Osteocyte (in vitro differentiated cells): ENCODE measurements around the gene LMBR1. TPM values are rescaled to one million over a fixed set of nuclear protein-coding genes. Genes with fewer than 3 reads are reported as not detected.
"Not testable (repeated sequence)": the region's sequence is repeated elsewhere in the genome, so short reads cannot be mapped to it uniquely, and the experiment has no call there.

Experiments
- DNase-seq: peaks from one replicate; pipeline ENCODE4 v3.0.0; 2021; ENCODE audit warnings: mixed read lengths; ENCODE audit not compliant: unreplicated experiment; ENCODE audit errors: extremely low spot score
- H3K27ac Mint-ChIP-seq: one replicate; pipeline ENCODE4 v1.8.0; 2021; ENCODE audit warnings: mild to moderate bottlenecking, mixed read lengths; ENCODE audit not compliant: unreplicated experiment
- H3K27me3 Mint-ChIP-seq: one replicate; pipeline ENCODE4 v1.8.0; 2021; ENCODE audit warnings: mixed read lengths; ENCODE audit not compliant: unreplicated experiment
- H3K36me3 Mint-ChIP-seq: one replicate; pipeline ENCODE4 v1.8.0; 2021; ENCODE audit warnings: mixed read lengths; ENCODE audit not compliant: unreplicated experiment
- H3K4me1 Mint-ChIP-seq: one replicate; pipeline ENCODE4 v1.8.0; 2021; ENCODE audit warnings: mixed read lengths; ENCODE audit not compliant: unreplicated experiment
- H3K4me3 Mint-ChIP-seq: one replicate; pipeline ENCODE4 v1.8.0; 2021; ENCODE audit warnings: mild to moderate bottlenecking, moderate library complexity, mixed read lengths; ENCODE audit not compliant: unreplicated experiment
- H3K9me3 Mint-ChIP-seq: one replicate; pipeline ENCODE4 v1.8.0; 2021; ENCODE audit warnings: mixed read lengths; ENCODE audit not compliant: unreplicated experiment
- total RNA-seq: library from RNA; stranded (reverse); gene quantifications from 2 replicates; pipeline ENCODE4 v1.2.1, GENCODE V29; 2021
- TF ChIP-seq, protein P1 (sequence below): fragments of 200-600 bp; sonication (generic); IDR thresholded peaks from 2 replicates; pipeline ENCODE4 v1.5.0; 2021; ENCODE audit warnings: antibody characterized with exemption, mild to moderate bottlenecking, moderate library complexity

The LMBR1 gene
- total RNA-seq, 1 donor from 2014 or later, result 55.8 TPM

DNA sequence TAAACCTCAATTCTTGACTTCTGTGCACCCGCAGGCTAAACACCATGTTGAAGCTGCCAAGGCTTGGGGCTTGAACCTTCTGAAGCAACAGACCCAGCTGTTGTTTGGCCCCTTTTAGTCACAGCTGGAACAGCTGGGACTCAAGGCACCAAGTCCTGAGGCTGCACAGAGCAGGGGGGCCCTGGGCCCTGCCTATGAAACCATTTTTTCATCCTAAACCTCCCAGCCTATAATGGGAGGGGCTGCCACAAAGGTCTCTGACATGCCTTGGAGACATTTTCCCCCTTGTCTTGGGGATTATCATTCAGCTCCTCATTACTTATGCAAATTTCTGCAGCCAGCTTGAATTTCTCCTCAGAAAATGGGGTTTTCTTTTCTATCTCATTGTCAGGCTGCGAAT lies 31.8 kb downstream of the LMBR1 start:
- TF ChIP-seq, protein P1, sequence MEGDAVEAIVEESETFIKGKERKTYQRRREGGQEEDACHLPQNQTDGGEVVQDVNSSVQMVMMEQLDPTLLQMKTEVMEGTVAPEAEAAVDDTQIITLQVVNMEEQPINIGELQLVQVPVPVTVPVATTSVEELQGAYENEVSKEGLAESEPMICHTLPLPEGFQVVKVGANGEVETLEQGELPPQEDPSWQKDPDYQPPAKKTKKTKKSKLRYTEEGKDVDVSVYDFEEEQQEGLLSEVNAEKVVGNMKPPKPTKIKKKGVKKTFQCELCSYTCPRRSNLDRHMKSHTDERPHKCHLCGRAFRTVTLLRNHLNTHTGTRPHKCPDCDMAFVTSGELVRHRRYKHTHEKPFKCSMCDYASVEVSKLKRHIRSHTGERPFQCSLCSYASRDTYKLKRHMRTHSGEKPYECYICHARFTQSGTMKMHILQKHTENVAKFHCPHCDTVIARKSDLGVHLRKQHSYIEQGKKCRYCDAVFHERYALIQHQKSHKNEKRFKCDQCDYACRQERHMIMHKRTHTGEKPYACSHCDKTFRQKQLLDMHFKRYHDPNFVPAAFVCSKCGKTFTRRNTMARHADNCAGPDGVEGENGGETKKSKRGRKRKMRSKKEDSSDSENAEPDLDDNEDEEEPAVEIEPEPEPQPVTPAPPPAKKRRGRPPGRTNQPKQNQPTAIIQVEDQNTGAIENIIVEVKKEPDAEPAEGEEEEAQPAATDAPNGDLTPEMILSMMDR, result no peak

DNA sequence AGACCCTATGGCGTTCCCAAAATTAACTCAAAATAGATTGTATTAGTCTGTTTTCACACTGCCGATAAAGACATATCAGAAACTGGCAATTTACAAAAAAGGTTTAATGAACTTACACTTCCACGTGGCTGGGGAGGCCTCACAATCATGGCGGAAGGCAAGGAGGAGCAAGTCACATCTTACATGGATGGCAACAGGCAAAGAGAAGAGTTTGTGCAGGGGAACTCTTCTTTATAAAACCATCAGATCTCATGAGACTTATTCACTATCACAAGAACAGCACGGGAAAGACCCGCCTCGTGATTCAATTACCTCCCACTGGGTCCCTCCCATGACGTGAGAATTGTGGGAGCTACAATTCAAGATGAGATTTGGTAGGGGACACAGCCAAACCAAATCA lies 32.9 kb downstream of the LMBR1 start:
- not testable (repeated sequence) for DNase-seq, H3K4me1 Mint-ChIP-seq, H3K27me3 Mint-ChIP-seq, H3K27ac Mint-ChIP-seq, H3K4me3 Mint-ChIP-seq
- peaks cover 36% of the 10 kb centered on the region for H3K36me3 Mint-ChIP-seq
- H3K9me3 Mint-ChIP-seq, result peaks cover 39% of the 10 kb centered on the region

More for the DNA sequence above, 31.8 kb downstream of the LMBR1 start:
- Mint-ChIP-seq H3K36me3 (peaks cover 36% of the 10 kb centered on the region), H3K9me3 (peaks cover 34% of the 10 kb centered on the region), H3K27ac (no peak overlapping the region), H3K4me3 (no peak overlapping the region), H3K4me1 (no peaks in the 10 kb centered on the region), H3K27me3 (no peaks in the 10 kb centered on the region)
- DNase-seq, result no peak

DNA sequence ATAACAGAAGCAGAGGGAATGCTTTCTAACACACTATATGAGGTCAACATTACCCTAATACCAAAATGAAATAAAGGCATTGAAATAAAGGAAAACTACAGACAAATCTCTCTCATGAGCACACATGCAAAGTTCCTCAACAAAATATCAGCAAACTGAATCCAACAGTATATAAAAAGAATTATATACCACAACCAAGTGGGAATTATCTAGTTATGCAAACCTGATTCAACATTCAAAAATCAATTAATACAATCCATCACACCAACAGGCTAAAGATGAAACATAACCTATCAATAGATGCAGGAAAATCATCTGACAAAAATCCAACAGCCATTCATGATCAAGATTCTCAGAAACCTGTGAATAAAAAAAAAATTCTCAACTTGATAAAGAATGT lies 34.5 kb downstream of the LMBR1 start:
- H3K4me3 Mint-ChIP-seq, result no peak overlapping the region
- H3K27ac Mint-ChIP-seq, result no peak overlapping the region
- H3K27me3 Mint-ChIP-seq, result no peaks in the 10 kb centered on the region
- H3K9me3 Mint-ChIP-seq, result peaks cover 45% of the 10 kb centered on the region
- no peak for DNase-seq
- H3K36me3 Mint-ChIP-seq, result peaks cover 38% of the 10 kb centered on the region
- TF ChIP-seq, protein P1, result no peak
- H3K4me1 Mint-ChIP-seq, result no peaks in the 10 kb centered on the region

DNA sequence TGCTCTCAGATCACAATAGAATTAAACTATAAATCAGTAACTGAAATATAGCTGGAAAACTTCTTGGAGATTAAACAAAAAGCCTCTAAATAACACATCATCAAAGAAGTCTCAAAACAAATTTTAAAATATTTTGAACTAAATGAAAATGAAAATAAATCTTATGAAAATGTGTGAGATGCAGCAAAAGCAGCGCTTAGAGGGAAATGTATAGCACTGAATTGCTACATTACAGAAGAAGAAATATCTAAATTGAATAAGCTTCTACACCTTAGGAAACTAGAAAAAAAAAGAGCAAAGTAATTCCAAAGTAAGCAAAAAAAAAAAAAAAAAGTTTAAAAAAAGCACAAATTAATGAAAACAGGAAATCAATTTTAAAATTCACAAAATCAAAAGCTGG lies 35.2 kb downstream of the LMBR1 start:
- no peak overlapping the region for H3K4me3 Mint-ChIP-seq
- H3K9me3 Mint-ChIP-seq, result peaks cover 45% of the 10 kb centered on the region
- no peak for DNase-seq
- TF ChIP-seq, protein P1, result no peak
- H3K27me3 Mint-ChIP-seq, result no peaks in the 10 kb centered on the region
- H3K4me1 Mint-ChIP-seq, result peaks cover 4% of the 10 kb centered on the region
- H3K27ac Mint-ChIP-seq, result no peak overlapping the region
- H3K36me3 Mint-ChIP-seq, result peaks cover 38% of the 10 kb centered on the region

DNA sequence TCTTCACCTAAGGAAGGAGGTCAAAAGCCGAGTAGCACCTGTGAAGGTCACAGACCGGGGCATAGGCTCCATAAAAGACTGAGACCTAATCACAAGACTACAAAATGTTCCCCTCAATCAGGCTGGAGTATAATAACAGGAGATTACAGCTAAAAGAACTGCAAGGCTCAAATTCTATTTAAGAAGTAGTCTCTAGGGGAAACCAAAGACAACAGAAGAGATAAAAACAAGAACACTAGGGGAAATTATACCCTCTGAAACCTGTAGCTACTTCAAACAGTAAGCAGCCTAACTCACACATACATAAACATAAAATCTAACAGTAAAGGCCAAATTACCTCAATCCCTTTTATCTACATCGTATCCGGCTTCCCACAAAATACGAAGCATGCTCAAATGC lies 38.3 kb downstream of the LMBR1 start:
- Mint-ChIP-seq H3K4me1 (peaks cover 4% of the 10 kb centered on the region), H3K27ac (no peak overlapping the region)
- DNase-seq, result no peak

More for the DNA sequence above, 38.3 kb downstream of the LMBR1 start:
- H3K4me3 Mint-ChIP-seq, result no peak overlapping the region
- H3K27me3 Mint-ChIP-seq, result no peaks in the 10 kb centered on the region
- TF ChIP-seq, protein P1, result no peak
- H3K36me3 Mint-ChIP-seq, result peaks cover 21% of the 10 kb centered on the region
- peaks cover 34% of the 10 kb centered on the region for H3K9me3 Mint-ChIP-seq
